PFSK-1 (cell line): ENCODE results near the gene SHD.

Source experiments
- FOXP2 ChIP-seq: optimal IDR thresholded peaks from 2 replicates; pipeline ENCODE3; 2011; ENCODE audit warnings: borderline replicate concordance, control low read depth, inconsistent platforms; ENCODE audit not compliant: insufficient read depth; ENCODE audit errors: extremely low read length, extremely low read depth
- POLR2AphosphoS5 ChIP-seq: IDR thresholded peaks from 2 replicates; pipeline ENCODE4 v1.6.1; 2012; ENCODE audit warnings: low read depth, mild to moderate bottlenecking, control low read depth, low read length, moderate library complexity
- SIN3A ChIP-seq: IDR thresholded peaks from 2 replicates; pipeline ENCODE4 v1.6.1; 2012; ENCODE audit warnings: mild to moderate bottlenecking, low read length, moderate library complexity, borderline replicate concordance; ENCODE audit not compliant: insufficient read depth
- TAF1 ChIP-seq: IDR thresholded peaks from 2 replicates; pipeline ENCODE4 v1.6.1; 2012; ENCODE audit warnings: low read length, control low read depth, borderline replicate concordance; ENCODE audit not compliant: insufficient read depth
- TF ChIP-seq, protein P1 (sequence below), 2 experiments: IDR thresholded peaks; 2 replicates each; pipeline versions ENCODE4 v1.6.1 to v1.8.0; 2011 to 2012; ENCODE audit warnings: low read depth in 2 of 2, low read length in 2 of 2, control low read depth in 1 of 2, inconsistent platforms in 1 of 2, mild to moderate bottlenecking in 1 of 2, moderate library complexity in 1 of 2; ENCODE audit not compliant: insufficient read depth in 1 of 2

DNA sequence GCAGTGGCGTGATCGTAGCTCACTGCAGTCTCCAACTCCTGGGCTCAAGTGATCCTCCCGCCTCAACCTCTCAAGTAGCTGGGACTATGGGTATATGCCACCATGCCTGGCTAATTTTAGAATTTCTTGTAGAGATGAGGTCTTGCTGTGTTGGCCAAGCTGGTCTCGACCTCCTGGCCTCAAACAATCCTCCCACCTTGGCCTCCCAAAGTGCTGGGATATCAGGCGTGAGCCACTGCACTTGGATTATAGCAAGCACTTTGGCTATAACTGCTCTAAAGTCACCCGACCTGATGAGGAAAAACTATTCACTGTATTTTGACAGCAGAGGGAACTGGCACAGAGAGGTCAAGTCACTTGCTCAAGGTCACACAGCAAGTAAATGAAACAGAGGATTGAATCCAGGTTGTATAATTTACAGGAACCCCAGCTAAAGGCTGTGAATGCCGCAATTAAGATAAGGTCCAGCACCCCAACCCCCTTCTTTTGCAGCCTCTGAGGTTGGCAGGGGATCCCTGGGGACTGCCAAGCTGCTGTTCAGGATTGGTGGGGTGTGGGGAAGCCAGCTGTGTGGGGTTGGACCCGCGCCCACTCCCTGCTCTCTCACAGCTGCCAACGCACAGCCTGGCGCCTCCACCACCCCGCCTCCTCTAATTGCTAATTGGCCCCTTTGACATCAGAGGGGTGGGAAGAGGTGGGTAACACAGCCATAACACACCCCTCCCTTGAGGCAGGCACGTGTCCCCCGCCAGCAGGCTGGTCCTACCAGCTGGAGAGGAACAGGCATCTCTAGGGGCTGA is 17.1 kb downstream of the SHD start:
- TF ChIP-seq, protein P1, sequence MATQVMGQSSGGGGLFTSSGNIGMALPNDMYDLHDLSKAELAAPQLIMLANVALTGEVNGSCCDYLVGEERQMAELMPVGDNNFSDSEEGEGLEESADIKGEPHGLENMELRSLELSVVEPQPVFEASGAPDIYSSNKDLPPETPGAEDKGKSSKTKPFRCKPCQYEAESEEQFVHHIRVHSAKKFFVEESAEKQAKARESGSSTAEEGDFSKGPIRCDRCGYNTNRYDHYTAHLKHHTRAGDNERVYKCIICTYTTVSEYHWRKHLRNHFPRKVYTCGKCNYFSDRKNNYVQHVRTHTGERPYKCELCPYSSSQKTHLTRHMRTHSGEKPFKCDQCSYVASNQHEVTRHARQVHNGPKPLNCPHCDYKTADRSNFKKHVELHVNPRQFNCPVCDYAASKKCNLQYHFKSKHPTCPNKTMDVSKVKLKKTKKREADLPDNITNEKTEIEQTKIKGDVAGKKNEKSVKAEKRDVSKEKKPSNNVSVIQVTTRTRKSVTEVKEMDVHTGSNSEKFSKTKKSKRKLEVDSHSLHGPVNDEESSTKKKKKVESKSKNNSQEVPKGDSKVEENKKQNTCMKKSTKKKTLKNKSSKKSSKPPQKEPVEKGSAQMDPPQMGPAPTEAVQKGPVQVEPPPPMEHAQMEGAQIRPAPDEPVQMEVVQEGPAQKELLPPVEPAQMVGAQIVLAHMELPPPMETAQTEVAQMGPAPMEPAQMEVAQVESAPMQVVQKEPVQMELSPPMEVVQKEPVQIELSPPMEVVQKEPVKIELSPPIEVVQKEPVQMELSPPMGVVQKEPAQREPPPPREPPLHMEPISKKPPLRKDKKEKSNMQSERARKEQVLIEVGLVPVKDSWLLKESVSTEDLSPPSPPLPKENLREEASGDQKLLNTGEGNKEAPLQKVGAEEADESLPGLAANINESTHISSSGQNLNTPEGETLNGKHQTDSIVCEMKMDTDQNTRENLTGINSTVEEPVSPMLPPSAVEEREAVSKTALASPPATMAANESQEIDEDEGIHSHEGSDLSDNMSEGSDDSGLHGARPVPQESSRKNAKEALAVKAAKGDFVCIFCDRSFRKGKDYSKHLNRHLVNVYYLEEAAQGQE (IDR thresholded peaks at IDR 0.05; ENCODE audit: insufficient read depth in 1 of 2, low read depth in 2 of 2, low read length in 2 of 2): no peak
- TF ChIP-seq POLR2AphosphoS5 (no peak), TAF1 (no peak), SIN3A (no peak), FOXP2 (no peak)
